HG03135 (cell line): Measurements from ENCODE around the gene HIVEP3.
A peak's percentile ranks its signal among the peaks of the same experiment; 100 is the strongest.

Experiments used
- ATAC-seq: cut with Tn5 transposase; IDR thresholded peaks from one replicate; pipeline ENCODE4 v1.9.1; 2021; ENCODE audit warnings: mild to moderate bottlenecking, moderate library complexity; ENCODE audit not compliant: unreplicated experiment

The HIVEP3 gene

DNA sequence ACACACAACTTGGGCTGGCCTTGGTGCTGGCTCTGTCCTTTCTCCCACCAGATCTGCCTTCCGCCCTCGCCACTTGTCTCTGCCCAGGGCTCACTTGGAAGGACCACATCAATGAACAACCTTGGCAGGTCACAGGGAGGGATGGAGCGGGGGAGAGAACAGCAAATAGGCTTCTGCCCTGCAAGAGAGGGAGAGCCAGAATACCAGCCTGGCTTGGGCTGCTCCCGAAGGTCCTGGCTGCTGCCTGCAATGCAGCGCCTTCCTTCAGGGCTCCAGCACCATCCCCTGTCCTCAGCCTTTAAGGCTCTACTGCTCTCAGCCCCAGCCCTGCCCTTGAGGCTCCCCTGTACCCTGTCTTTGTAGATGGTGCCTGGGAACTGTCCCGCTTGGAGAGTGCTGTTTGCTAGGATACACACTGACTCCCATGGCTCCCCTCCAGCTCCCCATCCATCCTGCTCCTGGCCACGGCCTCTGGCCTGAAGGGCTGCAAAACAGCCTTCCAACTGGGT lies 43.8 kb downstream of the HIVEP3 start:
- ATAC-seq, result no peak

DNA sequence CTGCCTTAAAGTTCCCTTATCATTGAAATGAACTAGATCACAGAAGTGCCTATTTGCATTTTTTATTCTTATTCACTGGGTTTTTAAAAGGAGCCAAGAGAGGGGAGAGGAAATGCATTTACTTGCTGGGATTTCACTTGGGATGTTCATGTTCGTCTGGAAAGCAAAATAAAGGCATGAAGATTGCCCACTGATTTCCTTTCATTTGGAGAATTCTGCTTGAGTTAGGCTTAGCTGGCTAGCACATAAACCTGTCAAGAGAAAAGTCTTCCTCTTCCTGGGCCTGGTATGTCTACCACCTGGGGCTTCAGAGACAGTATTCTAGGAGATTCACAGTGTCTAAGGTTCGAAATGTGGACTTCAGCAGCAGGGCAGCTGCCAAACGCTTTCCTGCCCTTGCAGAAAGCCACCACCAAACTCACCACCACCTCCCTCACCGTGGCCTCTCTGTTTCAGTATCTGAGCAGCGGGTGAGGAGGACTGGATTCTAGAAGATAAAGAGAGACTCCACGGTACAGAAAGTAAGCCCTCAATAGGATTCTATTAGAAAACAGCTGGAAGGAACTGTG lies 44.5 kb downstream of the HIVEP3 start:
- ATAC-seq, result no peak

- no peak for ATAC-seq
Observed at GRCh38 chr1:41872074-41872473, 46.6 kb downstream of the HIVEP3 start.

DNA sequence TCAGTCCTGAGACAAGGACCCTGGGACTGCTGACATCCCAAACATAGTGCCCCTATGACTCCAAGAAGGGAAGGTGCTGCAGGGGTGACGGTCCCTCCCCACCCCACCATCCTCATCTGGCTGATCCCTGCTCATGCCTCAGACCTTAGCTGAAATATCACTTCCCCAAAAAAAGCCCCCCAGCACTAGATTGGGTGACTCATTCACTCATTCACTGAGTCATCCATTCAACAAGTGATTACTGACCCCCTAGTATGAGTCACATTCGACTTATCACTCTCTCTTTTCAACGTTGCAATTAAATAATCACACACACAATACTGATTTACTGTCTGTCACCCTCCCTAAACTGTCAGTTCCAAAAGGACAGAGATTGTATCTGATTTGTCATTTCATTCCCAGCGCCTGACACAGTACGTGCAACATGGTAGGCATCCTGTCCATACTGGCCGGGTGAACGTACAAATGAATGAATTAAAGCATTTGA lies 48.6 kb downstream of the HIVEP3 start:
- ATAC-seq, result no peak

- peak; percentile 75 for ATAC-seq
Observed at GRCh38 chr1:41868241-41868998, 50.3 kb downstream of the HIVEP3 start.

GRCh38 chr1:41866285-41866684 lies 52.4 kb downstream of the HIVEP3 start:
- no peak for ATAC-seq

DNA sequence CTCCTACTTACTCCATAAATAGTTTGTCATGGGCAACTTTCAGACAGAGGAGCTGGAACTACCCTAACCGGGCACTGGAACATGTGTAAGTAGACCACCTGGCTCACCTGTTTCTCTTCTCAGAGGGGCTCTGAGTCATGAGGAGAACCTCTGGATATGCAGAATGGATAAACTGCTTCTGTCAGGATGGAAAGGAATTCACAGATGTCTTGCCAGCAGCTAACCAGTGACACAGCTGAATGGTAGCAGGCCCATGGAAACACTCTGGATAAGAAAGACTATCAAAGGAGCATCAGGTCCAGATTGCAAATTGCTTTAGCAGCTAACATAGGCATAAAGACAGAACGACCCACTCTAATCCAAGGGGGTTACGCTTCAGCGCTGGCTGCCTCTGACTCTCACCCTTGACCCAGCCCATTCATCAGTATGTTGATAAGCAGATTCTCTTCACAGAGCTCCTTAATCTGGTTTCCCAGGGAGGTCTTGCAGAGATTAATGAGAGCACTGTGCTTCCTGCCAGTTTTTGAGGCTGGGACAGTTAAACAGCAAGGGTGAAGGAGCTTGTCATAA lies 54.2 kb downstream of the HIVEP3 start:
- ATAC-seq, result no peak

GRCh38 chr1:41863718-41864117 lies 55.0 kb downstream of the HIVEP3 start:
- ATAC-seq, result no peak

- ATAC-seq, result no peak
Observed at GRCh38 chr1:41862384-41863221, 56.1 kb downstream of the HIVEP3 start.

GRCh38 chr1:41861535-41862383 lies 57.0 kb downstream of the HIVEP3 start:
- no peak for ATAC-seq

- ATAC-seq, result no peak
Observed at GRCh38 chr1:41860771-41861170, 58.0 kb downstream of the HIVEP3 start.

DNA sequence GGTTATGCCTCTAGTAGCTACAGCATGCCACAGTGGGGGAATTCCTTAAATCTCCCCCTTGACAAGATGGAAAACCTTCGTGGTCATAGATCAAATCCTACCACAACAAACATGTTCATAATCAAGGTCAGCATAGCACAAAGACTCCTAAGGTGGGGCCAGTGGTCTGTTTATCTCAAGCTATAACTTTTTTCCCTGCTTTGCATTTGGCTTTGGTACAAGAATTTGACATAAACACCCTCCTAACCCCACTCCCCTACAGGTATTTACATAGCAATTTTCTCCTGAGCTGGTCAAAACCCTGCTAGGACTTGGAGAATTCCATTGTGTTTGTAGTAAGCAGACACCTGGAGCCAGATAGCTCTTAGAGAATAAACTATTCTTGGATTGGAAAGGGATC lies 58.5 kb downstream of the HIVEP3 start:
- no peak for ATAC-seq

- ATAC-seq, result no peak
Observed at GRCh38 chr1:41859686-41860085, 59.0 kb downstream of the HIVEP3 start.

GRCh38 chr1:41856944-41857285 lies 61.8 kb downstream of the HIVEP3 start:
- ATAC-seq, result no peak

GRCh38 chr1:41856151-41856943 lies 62.4 kb downstream of the HIVEP3 start:
- no peak for ATAC-seq

DNA sequence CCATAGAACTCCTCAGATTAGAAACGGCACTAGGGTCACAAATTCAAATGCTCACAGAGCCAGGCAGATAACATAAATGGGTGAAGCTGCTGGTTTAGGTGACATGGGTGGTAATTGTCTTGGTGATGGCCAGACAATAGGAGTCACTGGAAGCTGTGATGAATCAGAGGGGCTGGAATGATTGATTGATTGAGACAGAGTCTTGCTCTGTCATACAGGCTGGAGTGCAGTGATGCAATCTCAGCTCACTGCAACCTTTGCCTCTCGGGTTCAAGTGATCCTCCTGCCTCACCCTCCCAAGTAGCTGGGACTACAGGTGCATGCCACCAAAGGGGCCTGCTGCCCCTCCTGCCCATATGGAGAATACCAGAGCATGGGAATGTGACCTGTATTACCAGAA lies 63.0 kb downstream of the HIVEP3 start:
- ATAC-seq, result no peak

DNA sequence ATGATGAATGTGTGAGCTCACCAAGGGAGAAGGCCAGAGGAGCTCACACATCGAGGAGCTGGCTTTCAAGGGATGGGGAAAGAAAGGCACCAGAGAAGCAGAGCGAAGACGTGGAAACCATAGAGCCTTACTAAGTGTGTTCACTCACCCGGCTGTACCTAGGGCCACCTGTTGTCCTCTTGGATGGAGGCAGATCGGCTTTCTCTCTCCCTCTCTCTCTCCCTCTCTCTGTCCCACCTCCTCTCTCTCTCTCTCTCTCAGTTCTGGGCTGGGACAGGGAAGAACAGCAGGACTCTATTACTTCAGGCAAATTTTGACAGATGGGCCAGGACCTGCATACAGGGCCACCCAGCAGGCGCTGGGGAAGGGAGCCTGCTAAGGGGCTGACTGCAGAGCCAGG lies 64.8 kb downstream of the HIVEP3 start:
- ATAC-seq, result no peak

DNA sequence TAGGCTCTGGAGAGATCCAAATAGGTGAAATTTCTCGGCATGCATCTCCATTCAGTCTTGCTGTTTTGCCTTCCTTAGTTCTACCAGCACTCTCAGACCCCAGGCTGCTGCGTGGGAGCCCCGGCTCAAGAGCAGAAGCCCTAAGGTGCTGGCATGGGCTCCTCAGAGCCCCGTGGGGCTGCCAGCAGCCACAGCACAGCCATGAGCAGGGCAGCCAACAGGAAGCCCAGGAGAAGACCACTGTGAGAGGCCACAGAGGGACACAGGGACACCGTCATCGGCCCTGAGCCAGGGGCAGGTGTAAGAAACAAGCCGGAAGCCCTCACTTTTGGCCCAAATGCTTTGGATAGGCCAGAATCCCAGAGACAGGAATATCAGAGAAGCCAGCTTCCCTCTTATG lies 66.6 kb downstream of the HIVEP3 start:
- no peak for ATAC-seq

DNA sequence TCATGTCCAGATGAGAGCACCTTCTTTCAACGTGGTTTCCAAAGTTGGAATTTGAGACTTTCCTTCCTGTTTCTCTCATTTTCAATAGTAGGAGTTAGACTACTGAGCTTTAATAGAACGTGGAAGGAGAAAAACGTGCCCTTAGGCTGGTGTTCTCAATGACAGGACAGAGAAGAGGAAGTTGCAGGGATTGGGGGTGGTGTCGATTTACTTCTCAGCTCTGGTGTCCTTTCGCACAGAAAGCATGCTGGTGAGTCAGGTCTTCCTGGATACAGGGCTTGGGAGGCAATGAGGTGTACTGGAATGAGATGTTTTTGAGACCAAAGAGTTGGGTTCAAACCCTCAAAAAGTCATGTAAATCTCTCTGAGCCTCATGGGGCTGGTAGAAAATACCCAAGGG lies 67.1 kb downstream of the HIVEP3 start:
- no peak for ATAC-seq

GRCh38 chr1:41850029-41850428 lies 68.7 kb downstream of the HIVEP3 start:
- no peak for ATAC-seq
